Endothelial cell of umbilical vein (primary cell): ENCODE data around the gene BZW2.

Source experiments
- CTCF ChIP-seq, 2 donors: IDR thresholded peaks; 1 replicate in 1 of 2; 2 replicates in 1 of 2; pipeline ENCODE4 v1.5.1; 2011; ENCODE audit warnings: low read length in 2 of 2, mild to moderate bottlenecking in 2 of 2, moderate library complexity in 2 of 2, control low read depth in 1 of 2, inconsistent platforms in 1 of 2, low read depth in 1 of 2; ENCODE audit not compliant: insufficient read depth in 1 of 2; ENCODE audit errors: extremely low read depth in 1 of 2
- EZH2 ChIP-seq: IDR thresholded peaks from 2 replicates; pipeline ENCODE4 v1.6.1; 2012; ENCODE audit warnings: borderline replicate concordance, low read depth, mild to moderate bottlenecking, moderate library complexity, low read length, inconsistent platforms; ENCODE audit not compliant: severe bottlenecking
- POLR2A ChIP-seq: IDR thresholded peaks from 2 replicates; pipeline ENCODE4 v1.6.1; 2012; ENCODE audit warnings: low read depth, mild to moderate bottlenecking, control low read depth, low read length

GRCh38 chr7:16637379-16637778 is 8.6 kb upstream of the BZW2 start:
- TF ChIP-seq CTCF (IDR thresholded peaks at IDR 0.05; ENCODE audit: extremely low read depth in 1 of 2, insufficient read depth in 1 of 2, low read depth in 1 of 2, low read length in 2 of 2) (no peak), POLR2A (no peak), EZH2 (no peak)
